GM20431 (cell line): ENCODE measurements around the gene GRN.
"Not testable (repeated sequence)": the region's sequence is repeated elsewhere in the genome, so short reads cannot be mapped to it uniquely, and the experiment has no call there.

Experiments used
- in situ Hi-C: fragments of 300-500 bp; cut with MseI, MboI; formaldehyde crosslinking; loops from one replicate; pipeline ENCODE4 v1.15.0; 2020; ENCODE audit warnings: low sequenced_read_pairs; ENCODE audit not compliant: unreplicated experiment

GRN gene

GRCh38 chr17:44356241-44356640 is 11.1 kb downstream of the GRN start:
- in situ Hi-C loops = no loop called here

- in situ Hi-C loops = no loop called here
Observed at GRCh38 chr17:44358066-44358465, 13.0 kb downstream of the GRN start.

- in situ Hi-C loops = no loop called here
Observed at GRCh38 chr17:44359006-44359405, 13.9 kb downstream of the GRN start.

GRCh38 chr17:44359458-44360143 is 14.5 kb downstream of the GRN start:
- in situ Hi-C loops = no loop called here

- in situ Hi-C loops = no loop called here
Observed at GRCh38 chr17:44360144-44360533, 15.0 kb downstream of the GRN start.

- in situ Hi-C loops = no loop called here
Observed at GRCh38 chr17:44360826-44361225, 15.7 kb downstream of the GRN start.

- in situ Hi-C loops = no loop called here
Observed at GRCh38 chr17:44361292-44362260, 16.5 kb downstream of the GRN start.

GRCh38 chr17:44362459-44362948 is 17.4 kb downstream of the GRN start:
- in situ Hi-C loops = no loop called here

- in situ Hi-C loops = no loop called here
Observed at GRCh38 chr17:44362949-44363612, 18.0 kb downstream of the GRN start.

- in situ Hi-C loops = no loop called here
Observed at GRCh38 chr17:44363613-44364159, 18.6 kb downstream of the GRN start, which contains the start of gene FAM171A2. TSS of gene FAM171A2 (minus strand) at chr17:44363853. CDS start at chr17:44363714, 139 bp downstream.

GRCh38 chr17:44365051-44365450 is 19.9 kb downstream of the GRN start:
- in situ Hi-C loops = not testable (repeated sequence)

- in situ Hi-C loops = no loop called here
Observed at GRCh38 chr17:44367231-44367979, 22.3 kb downstream of the GRN start.

- in situ Hi-C loops = not testable (repeated sequence)
Observed at GRCh38 chr17:44368391-44369243, 23.5 kb downstream of the GRN start.

GRCh38 chr17:44369414-44370023 is 24.4 kb downstream of the GRN start:
- in situ Hi-C loops = not testable (repeated sequence)

- in situ Hi-C loops = no loop called here
Observed at GRCh38 chr17:44372036-44372435, 26.9 kb downstream of the GRN start.

GRCh38 chr17:44374306-44375195 is 29.4 kb downstream of the GRN start:
- in situ Hi-C loops = no loop called here
